Osteocyte (in vitro differentiated cells): Measurements from ENCODE around the gene CPZ. TPM values are rescaled to one million over a fixed set of nuclear protein-coding genes. Genes with fewer than 3 reads are reported as not detected.

ENCODE experiments used
- DNase-seq: peaks from one replicate; pipeline ENCODE4 v3.0.0; 2021; ENCODE audit warnings: mixed read lengths; ENCODE audit not compliant: unreplicated experiment; ENCODE audit errors: extremely low spot score
- H3K27ac Mint-ChIP-seq: one replicate; pipeline ENCODE4 v1.8.0; 2021; ENCODE audit warnings: mild to moderate bottlenecking, mixed read lengths; ENCODE audit not compliant: unreplicated experiment
- H3K27me3 Mint-ChIP-seq: one replicate; pipeline ENCODE4 v1.8.0; 2021; ENCODE audit warnings: mixed read lengths; ENCODE audit not compliant: unreplicated experiment
- H3K36me3 Mint-ChIP-seq: one replicate; pipeline ENCODE4 v1.8.0; 2021; ENCODE audit warnings: mixed read lengths; ENCODE audit not compliant: unreplicated experiment
- H3K4me1 Mint-ChIP-seq: one replicate; pipeline ENCODE4 v1.8.0; 2021; ENCODE audit warnings: mixed read lengths; ENCODE audit not compliant: unreplicated experiment
- H3K4me3 Mint-ChIP-seq: one replicate; pipeline ENCODE4 v1.8.0; 2021; ENCODE audit warnings: mild to moderate bottlenecking, moderate library complexity, mixed read lengths; ENCODE audit not compliant: unreplicated experiment
- H3K9me3 Mint-ChIP-seq: one replicate; pipeline ENCODE4 v1.8.0; 2021; ENCODE audit warnings: mixed read lengths; ENCODE audit not compliant: unreplicated experiment
- total RNA-seq: library from RNA; stranded (reverse); gene quantifications from 2 replicates; pipeline ENCODE4 v1.2.1, GENCODE V29; 2021
- TF ChIP-seq, protein P1 (sequence below): fragments of 200-600 bp; sonication (generic); IDR thresholded peaks from 2 replicates; pipeline ENCODE4 v1.5.0; 2021; ENCODE audit warnings: antibody characterized with exemption, mild to moderate bottlenecking, moderate library complexity

The CPZ gene
- total RNA-seq, 1 donor from 2014 or later: 10.7 TPM

DNA sequence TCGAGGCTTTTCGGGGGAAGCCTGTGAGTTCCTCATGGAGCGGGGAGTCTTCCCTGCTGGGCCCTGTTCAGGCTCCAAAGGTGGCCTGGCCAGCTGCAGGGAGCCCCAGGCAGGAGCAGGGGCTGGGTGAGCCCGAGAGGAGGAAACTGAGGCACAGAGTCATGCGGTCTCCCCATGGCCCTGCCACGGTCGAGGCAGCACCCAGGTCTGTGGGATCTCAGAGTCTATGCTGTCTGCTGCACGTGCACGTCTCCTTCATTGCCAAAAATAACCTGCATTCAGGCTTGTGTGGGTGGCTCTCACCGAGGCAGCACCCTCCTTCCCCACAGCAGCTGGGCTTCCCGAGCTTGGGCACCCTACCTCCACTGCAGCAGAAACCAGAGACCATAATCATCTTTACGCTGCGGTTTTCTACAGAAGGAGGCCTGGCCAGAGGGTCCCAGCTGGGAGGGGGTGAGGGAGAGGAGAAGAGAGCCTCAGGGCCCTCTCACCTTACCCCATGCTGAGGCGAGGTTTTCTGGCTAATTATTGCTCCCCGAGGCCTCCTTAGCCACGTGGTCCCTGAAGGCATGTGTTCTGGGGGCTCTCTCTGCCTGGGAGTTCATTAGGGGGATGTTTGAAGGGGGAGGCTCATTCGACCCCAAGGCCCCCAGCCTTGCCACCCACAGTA, 64.3 kb downstream of the CPZ start:
- TF ChIP-seq, protein P1, sequence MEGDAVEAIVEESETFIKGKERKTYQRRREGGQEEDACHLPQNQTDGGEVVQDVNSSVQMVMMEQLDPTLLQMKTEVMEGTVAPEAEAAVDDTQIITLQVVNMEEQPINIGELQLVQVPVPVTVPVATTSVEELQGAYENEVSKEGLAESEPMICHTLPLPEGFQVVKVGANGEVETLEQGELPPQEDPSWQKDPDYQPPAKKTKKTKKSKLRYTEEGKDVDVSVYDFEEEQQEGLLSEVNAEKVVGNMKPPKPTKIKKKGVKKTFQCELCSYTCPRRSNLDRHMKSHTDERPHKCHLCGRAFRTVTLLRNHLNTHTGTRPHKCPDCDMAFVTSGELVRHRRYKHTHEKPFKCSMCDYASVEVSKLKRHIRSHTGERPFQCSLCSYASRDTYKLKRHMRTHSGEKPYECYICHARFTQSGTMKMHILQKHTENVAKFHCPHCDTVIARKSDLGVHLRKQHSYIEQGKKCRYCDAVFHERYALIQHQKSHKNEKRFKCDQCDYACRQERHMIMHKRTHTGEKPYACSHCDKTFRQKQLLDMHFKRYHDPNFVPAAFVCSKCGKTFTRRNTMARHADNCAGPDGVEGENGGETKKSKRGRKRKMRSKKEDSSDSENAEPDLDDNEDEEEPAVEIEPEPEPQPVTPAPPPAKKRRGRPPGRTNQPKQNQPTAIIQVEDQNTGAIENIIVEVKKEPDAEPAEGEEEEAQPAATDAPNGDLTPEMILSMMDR: no peak
- no peak for DNase-seq
- Mint-ChIP-seq H3K9me3 (no peaks in the 10 kb centered on the region), H3K27ac (no peak overlapping the region), H3K27me3 (peaks cover 17% of the 10 kb centered on the region), H3K4me1 (no peaks in the 10 kb centered on the region), H3K4me3 (no peak overlapping the region), H3K36me3 (no peaks in the 10 kb centered on the region)

DNA sequence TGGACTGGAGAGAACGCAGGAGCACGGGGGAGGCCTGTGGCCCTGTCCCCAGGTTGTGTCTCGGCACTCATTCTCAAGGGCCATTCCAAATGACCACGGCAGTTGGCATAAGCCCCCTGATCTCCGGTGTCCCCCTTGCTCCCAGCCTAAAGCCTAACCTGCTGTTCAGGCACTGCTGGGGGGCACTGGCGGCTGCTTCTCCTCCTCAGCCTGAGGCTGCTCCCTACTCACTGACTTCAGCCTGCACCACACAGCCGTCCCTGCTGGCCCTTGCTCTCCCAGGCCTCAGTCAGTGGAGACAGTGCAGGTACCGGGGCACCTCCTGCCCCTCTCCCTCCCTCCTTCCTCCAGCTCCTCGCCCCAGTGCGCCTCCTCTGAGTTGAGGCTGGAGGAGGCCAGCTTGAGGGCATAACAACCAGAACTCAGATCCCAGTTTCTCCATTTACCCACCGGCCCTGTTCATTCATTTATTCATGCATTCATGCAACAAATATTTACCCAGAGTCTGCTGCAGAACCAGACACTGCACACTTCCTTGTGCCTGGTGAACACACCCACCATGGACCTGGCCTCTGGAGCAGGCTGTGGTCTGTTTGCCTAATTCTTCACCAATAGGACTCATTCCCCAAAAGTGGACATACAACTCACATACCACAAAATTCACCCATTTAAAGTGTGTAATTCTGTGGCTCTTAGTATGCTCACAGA, 65.0 kb downstream of the CPZ start:
- no peak for DNase-seq
- Mint-ChIP-seq H3K27ac (no peak overlapping the region), H3K4me1 (no peaks in the 10 kb centered on the region), H3K27me3 (peaks cover 20% of the 10 kb centered on the region), H3K4me3 (no peak overlapping the region), H3K9me3 (no peaks in the 10 kb centered on the region), H3K36me3 (no peaks in the 10 kb centered on the region)
- TF ChIP-seq, protein P1: no peak

DNA sequence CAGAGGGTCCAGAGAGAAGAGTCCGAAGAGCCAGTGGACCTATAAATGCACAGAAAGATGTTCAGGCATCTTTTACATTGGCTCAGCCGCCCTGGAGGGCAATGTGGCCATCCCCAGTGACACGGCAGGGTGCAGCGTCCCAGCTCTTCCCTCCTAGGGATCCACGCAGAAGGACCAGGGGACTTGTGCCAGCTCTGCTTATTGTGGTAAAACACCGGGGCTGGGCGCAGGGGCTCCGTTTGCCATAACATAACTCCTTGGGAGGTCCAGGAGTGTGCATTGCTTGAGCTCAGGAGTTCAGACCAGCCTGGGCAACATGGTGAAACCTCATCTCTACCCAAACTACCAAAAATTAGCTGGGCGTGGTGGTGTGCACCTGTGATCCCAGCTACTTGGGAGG, 70.2 kb downstream of the CPZ start:
- no peak for DNase-seq
- H3K27ac Mint-ChIP-seq: no peak overlapping the region
- no peak overlapping the region for H3K4me3 Mint-ChIP-seq
- TF ChIP-seq, protein P1: no peak
- no peaks in the 10 kb centered on the region for H3K36me3 Mint-ChIP-seq
- no peaks in the 10 kb centered on the region for H3K4me1 Mint-ChIP-seq
- peaks cover 26% of the 10 kb centered on the region for H3K27me3 Mint-ChIP-seq
- no peaks in the 10 kb centered on the region for H3K9me3 Mint-ChIP-seq

DNA sequence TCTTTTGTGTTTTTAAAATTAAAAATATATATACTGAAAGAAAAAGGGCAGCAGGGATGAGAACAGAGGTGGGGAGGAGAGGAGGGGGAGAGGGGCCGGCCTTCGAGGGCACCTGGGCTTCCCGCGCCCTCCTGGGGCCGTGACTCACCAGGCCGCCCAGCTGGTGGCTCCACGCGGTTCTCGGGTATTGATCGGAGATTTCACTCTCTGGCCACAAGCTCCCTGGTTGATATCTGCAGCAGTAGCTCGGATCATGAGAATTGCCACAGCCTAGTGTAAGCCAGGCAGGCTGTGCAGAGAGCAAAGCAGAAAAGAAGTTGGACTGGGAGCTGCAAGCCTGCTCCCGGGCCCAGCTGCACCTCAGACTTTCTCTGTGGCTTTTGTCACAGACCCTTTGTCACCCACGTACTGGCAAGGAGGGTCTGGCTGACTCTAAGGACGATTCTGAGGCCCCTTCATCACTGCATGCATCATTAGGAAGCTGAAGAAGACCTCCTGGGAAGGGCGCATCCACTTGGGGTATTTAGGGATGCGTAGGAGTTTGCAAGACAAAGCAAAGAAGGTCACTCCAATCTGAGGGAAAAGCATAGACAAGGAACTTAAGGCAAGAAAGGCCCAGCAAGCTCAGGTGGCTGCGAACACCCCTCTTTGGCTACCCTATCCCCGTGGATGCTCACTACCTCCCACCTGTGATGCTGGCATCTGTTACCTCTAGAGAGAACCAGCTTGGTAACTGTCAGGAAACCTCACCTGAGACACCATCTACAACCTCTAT, 71.7 kb downstream of the CPZ start:
- Mint-ChIP-seq H3K27me3 (peaks cover 26% of the 10 kb centered on the region), H3K4me1 (no peaks in the 10 kb centered on the region)
- DNase-seq: no peak

More for the DNA sequence above, 71.7 kb downstream of the CPZ start:
- Mint-ChIP-seq H3K27ac (no peak overlapping the region), H3K36me3 (no peaks in the 10 kb centered on the region), H3K4me3 (no peak overlapping the region), H3K9me3 (no peaks in the 10 kb centered on the region)
- TF ChIP-seq, protein P1: no peak
